ENCODE measurements around the gene NLE1.

- TF ChIP-seq POLR2AphosphoS5 (IDR thresholded peaks at IDR 0.05) (no peak), CTCF (IDR thresholded peaks at IDR 0.05) (no peak)
Measured at GRCh38 chr17:35083071-35083470, 59.0 kb downstream of the NLE1 start.
